Measurements from ENCODE around the gene ATP8A2.

DNA sequence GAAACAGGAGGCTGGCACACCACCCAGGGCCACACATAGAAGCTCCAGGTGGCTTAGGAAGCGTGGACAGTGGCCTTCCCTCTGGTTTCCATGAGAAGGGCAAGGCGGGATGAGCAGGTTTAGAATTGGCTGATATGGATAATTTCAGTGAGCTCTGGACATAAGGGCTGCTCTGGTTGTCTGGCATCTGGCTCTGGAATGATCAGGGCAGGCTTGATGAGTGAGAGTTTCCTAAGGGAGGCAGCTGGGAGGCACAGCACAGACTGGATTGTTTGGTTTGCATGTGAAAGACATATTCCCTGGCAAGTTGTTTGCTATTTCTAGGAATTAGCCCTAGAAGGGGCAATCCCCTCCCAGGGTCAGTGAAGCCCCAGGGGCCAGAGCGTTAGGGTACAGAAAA is 129.5 kb downstream of the ATP8A2 start:
- no peak for TF ChIP-seq EP300 (IDR thresholded peaks at IDR 0.05)
- TF ChIP-seq, protein P1, sequence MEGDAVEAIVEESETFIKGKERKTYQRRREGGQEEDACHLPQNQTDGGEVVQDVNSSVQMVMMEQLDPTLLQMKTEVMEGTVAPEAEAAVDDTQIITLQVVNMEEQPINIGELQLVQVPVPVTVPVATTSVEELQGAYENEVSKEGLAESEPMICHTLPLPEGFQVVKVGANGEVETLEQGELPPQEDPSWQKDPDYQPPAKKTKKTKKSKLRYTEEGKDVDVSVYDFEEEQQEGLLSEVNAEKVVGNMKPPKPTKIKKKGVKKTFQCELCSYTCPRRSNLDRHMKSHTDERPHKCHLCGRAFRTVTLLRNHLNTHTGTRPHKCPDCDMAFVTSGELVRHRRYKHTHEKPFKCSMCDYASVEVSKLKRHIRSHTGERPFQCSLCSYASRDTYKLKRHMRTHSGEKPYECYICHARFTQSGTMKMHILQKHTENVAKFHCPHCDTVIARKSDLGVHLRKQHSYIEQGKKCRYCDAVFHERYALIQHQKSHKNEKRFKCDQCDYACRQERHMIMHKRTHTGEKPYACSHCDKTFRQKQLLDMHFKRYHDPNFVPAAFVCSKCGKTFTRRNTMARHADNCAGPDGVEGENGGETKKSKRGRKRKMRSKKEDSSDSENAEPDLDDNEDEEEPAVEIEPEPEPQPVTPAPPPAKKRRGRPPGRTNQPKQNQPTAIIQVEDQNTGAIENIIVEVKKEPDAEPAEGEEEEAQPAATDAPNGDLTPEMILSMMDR (IDR thresholded peaks at IDR 0.05) = no peak
